ENCODE results near the gene DCAKD. TPM values are rescaled to one million over a fixed set of nuclear protein-coding genes. Genes with fewer than 3 reads are reported as not detected.

DCAKD gene
- total and polyA plus RNA-seq, 12 donors, result 21.1 to 46.2 (median 31.9) TPM

- no peak overlapping the region for H3K27ac ChIP-seq
- no peaks in the 10 kb centered on the region for H3K36me3 ChIP-seq
- 88 to 89% methylated on average over 17 of the region's 17 CpGs for WGBS, 2 donors
- H3K4me3 ChIP-seq, result no peak overlapping the region
- no peaks in the 10 kb centered on the region for H3K9me3 ChIP-seq
- intact Hi-C loops (cut with DNase I), result no loop called here
- ATAC-seq (no peak), DNase-seq (no peak)
- H3K4me1 ChIP-seq, result peaks cover 0 to 11% (median 0%) of the 10 kb centered on the region in 9 donors
- no peak for TF ChIP-seq CTCF (IDR thresholded peaks at IDR 0.05)
- H3K27me3 ChIP-seq, result peaks cover 0 to 48% (median 17%) of the 10 kb centered on the region in 7 donors
Measured at GRCh38 chr17:44989552-44990138, 61.8 kb downstream of the DCAKD start.

GRCh38 chr17:44988044-44988942 is 63.1 kb downstream of the DCAKD start:
- no peak for TF ChIP-seq CTCF (IDR thresholded peaks at IDR 0.05)
- Histone ChIP-seq H3K27ac (no peak overlapping the region), H3K36me3 (no peaks in the 10 kb centered on the region), H3K4me1 (peaks cover 0 to 16% (median 0%) of the 10 kb centered on the region in 9 donors), H3K27me3 (peaks cover 0 to 48% (median 17%) of the 10 kb centered on the region in 7 donors), H3K4me3 (no peak overlapping the region), H3K9me3 (no peaks in the 10 kb centered on the region)
- intact Hi-C loops (cut with DNase I), result no loop called here
- ATAC-seq (no peak), DNase-seq (no peak)
- WGBS, 2 donors, result 62 to 70% methylated on average over 34 of the region's 34 CpGs

- 40 to 56% methylated on average over 4 of the region's 4 CpGs for WGBS, 2 donors
- Histone ChIP-seq H3K27ac (peak overlapping the region in 6 of 10 donors; percentile 28 to 65 (median 58)), H3K36me3 (no peaks in the 10 kb centered on the region), H3K27me3 (peaks cover 0 to 41% (median 17%) of the 10 kb centered on the region in 7 donors), H3K4me3 (no peak overlapping the region), H3K4me1 (peaks cover 3 to 52% (median 24%) of the 10 kb centered on the region in 9 donors), H3K9me3 (no peaks in the 10 kb centered on the region)
- TF ChIP-seq CTCF (IDR thresholded peaks at IDR 0.05), result no peak
- ATAC-seq, result peak; percentile 58 to 83 (median 78)
- DNase-seq, result peak; percentile 62 to 71
- intact Hi-C loops (cut with DNase I), result no loop called here
Measured at GRCh38 chr17:44983563-44983962, 67.9 kb downstream of the DCAKD start.

- Histone ChIP-seq H3K36me3 (no peaks in the 10 kb centered on the region), H3K9me3 (no peaks in the 10 kb centered on the region), H3K27me3 (peaks cover 0 to 40% (median 14%) of the 10 kb centered on the region in 7 donors), H3K4me1 (peaks cover 6 to 56% (median 37%) of the 10 kb centered on the region in 9 donors), H3K27ac (no peak overlapping the region), H3K4me3 (no peak overlapping the region)
- no peak for DNase-seq
- intact Hi-C loops (cut with DNase I), result no loop called here
- ATAC-seq, result no peak
- 99 to 100% methylated on average over 3 of the region's 3 CpGs for WGBS, 2 donors
- no peak for TF ChIP-seq CTCF (IDR thresholded peaks at IDR 0.05)
Measured at GRCh38 chr17:44982113-44982702, 69.2 kb downstream of the DCAKD start.
